ENCODE data around the gene ABCA5.
A peak's percentile ranks its signal among the peaks of the same experiment; 100 is the strongest.

The ABCA5 gene

GRCh38 chr17:69228576-69228975 is 98.4 kb downstream of the ABCA5 start, which contains the start of gene ABCA10:
TSS of gene ABCA10 (minus strand) at chr17:69228824. CDS start at chr17:69225358, 3,466 bp downstream.
- no peak for TF ChIP-seq POLR2A (IDR thresholded peaks at IDR 0.05; ENCODE audit: low read depth, low read length)
- TF ChIP-seq POLR2AphosphoS5 (IDR thresholded peaks at IDR 0.05; ENCODE audit: low read depth, low read length): no peak
- no peak for TF ChIP-seq PAX5 (IDR thresholded peaks at IDR 0.05; ENCODE audit: insufficient read depth, low read length, severe bottlenecking)
- TF ChIP-seq SPI1 (IDR thresholded peaks at IDR 0.05; ENCODE audit: low read depth, low read length): no peak
- TF ChIP-seq TAF1 (IDR thresholded peaks at IDR 0.05; ENCODE audit: low read depth, low read length): no peak
- no peak for TF ChIP-seq POU2F2 (IDR thresholded peaks at IDR 0.05; ENCODE audit: low read depth, low read length)
- FAIRE-seq: no peak

GRCh38 chr17:69228018-69228417 is 98.9 kb downstream of the ABCA5 start:
- FAIRE-seq (no peak), DNase-seq (ENCODE audit: insufficient read length, low spot score) (no peak)
- no peak for TF ChIP-seq SPI1 (IDR thresholded peaks at IDR 0.05; ENCODE audit: low read depth, low read length)
- TF ChIP-seq TAF1 (IDR thresholded peaks at IDR 0.05; ENCODE audit: low read depth, low read length): no peak
- no peak for TF ChIP-seq POU2F2 (IDR thresholded peaks at IDR 0.05; ENCODE audit: low read depth, low read length)
- no peak for TF ChIP-seq POLR2AphosphoS5 (IDR thresholded peaks at IDR 0.05; ENCODE audit: low read depth, low read length)
- no peak for TF ChIP-seq POLR2A (IDR thresholded peaks at IDR 0.05; ENCODE audit: low read depth, low read length)
- no peak for TF ChIP-seq PAX5 (IDR thresholded peaks at IDR 0.05; ENCODE audit: insufficient read depth, low read length, severe bottlenecking)

More at GRCh38 chr17:69228576-69228975, 98.4 kb downstream of the ABCA5 start, which contains the start of gene ABCA10:
- no peak for DNase-seq (ENCODE audit: insufficient read length, low spot score)

GRCh38 chr17:69227541-69227940 is 99.4 kb downstream of the ABCA5 start:
- no peak for DNase-seq (ENCODE audit: insufficient read length, low spot score)

GRCh38 chr17:69223809-69224208 is 103.1 kb downstream of the ABCA5 start:
- DNase-seq (ENCODE audit: insufficient read length, low spot score) (no peak), FAIRE-seq (peak; percentile 86)
- peak; percentile 64 for TF ChIP-seq SPI1 (IDR thresholded peaks at IDR 0.05; ENCODE audit: low read depth, low read length)
- TF ChIP-seq POLR2A (IDR thresholded peaks at IDR 0.05; ENCODE audit: low read depth, low read length): no peak

More at GRCh38 chr17:69227541-69227940, 99.4 kb downstream of the ABCA5 start:
- FAIRE-seq: peak; percentile 5
- TF ChIP-seq SPI1 (IDR thresholded peaks at IDR 0.05; ENCODE audit: low read depth, low read length) (no peak), POU2F2 (IDR thresholded peaks at IDR 0.05; ENCODE audit: low read depth, low read length) (no peak), PAX5 (IDR thresholded peaks at IDR 0.05; ENCODE audit: insufficient read depth, low read length, severe bottlenecking) (no peak)

- no peak for FAIRE-seq
- no peak for TF ChIP-seq TAF1 (IDR thresholded peaks at IDR 0.05; ENCODE audit: low read depth, low read length)
- TF ChIP-seq SPI1 (IDR thresholded peaks at IDR 0.05; ENCODE audit: low read depth, low read length): no peak
- TF ChIP-seq POLR2A (IDR thresholded peaks at IDR 0.05; ENCODE audit: low read depth, low read length): no peak
- no peak for TF ChIP-seq PAX5 (IDR thresholded peaks at IDR 0.05; ENCODE audit: insufficient read depth, low read length, severe bottlenecking)
- TF ChIP-seq POU2F2 (IDR thresholded peaks at IDR 0.05; ENCODE audit: low read depth, low read length): no peak
- no peak for TF ChIP-seq POLR2AphosphoS5 (IDR thresholded peaks at IDR 0.05; ENCODE audit: low read depth, low read length)
- DNase-seq (ENCODE audit: insufficient read length, low spot score): no peak
Measured at GRCh38 chr17:69222707-69223258, 104.2 kb downstream of the ABCA5 start.

DNA sequence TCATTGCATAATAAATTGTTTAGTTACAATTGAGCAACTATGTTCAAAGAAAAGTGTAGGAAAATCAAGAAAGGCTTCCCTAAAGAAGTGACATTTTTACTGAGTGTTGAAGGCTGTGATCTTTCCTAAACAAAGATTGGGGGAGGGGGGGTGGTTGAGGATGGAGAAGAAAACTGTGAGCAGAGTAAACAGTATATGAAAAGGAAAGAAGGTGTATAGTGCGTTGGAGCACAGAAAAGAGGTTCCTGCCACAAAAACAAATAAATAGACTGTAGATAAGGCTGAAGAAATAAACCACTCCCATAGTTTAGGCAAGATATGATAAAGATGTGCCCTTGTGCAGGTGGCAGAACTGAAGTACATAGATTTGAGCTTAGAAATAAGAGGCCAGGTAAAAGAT is 106.8 kb downstream of the ABCA5 start:
- DNase-seq (ENCODE audit: insufficient read length, low spot score): no peak
- no peak for TF ChIP-seq PAX5 (IDR thresholded peaks at IDR 0.05; ENCODE audit: insufficient read depth, low read length, severe bottlenecking)
- no peak for TF ChIP-seq TAF1 (IDR thresholded peaks at IDR 0.05; ENCODE audit: low read depth, low read length)
- TF ChIP-seq POLR2AphosphoS5 (IDR thresholded peaks at IDR 0.05; ENCODE audit: low read depth, low read length): no peak
- no peak for TF ChIP-seq POU2F2 (IDR thresholded peaks at IDR 0.05; ENCODE audit: low read depth, low read length)
- no peak for TF ChIP-seq SPI1 (IDR thresholded peaks at IDR 0.05; ENCODE audit: low read depth, low read length)
- no peak for TF ChIP-seq POLR2A (IDR thresholded peaks at IDR 0.05; ENCODE audit: low read depth, low read length)
- no peak for FAIRE-seq

- DNase-seq (ENCODE audit: insufficient read length, low spot score): no peak
- no peak for TF ChIP-seq POLR2AphosphoS5 (IDR thresholded peaks at IDR 0.05; ENCODE audit: low read depth, low read length)
- no peak for TF ChIP-seq PAX5 (IDR thresholded peaks at IDR 0.05; ENCODE audit: insufficient read depth, low read length, severe bottlenecking)
- TF ChIP-seq POLR2A (IDR thresholded peaks at IDR 0.05; ENCODE audit: low read depth, low read length): no peak
- TF ChIP-seq POU2F2 (IDR thresholded peaks at IDR 0.05; ENCODE audit: low read depth, low read length): no peak
- TF ChIP-seq TAF1 (IDR thresholded peaks at IDR 0.05; ENCODE audit: low read depth, low read length): no peak
- TF ChIP-seq SPI1 (IDR thresholded peaks at IDR 0.05; ENCODE audit: low read depth, low read length): no peak
- no peak for FAIRE-seq
Measured at GRCh38 chr17:69218986-69219385, 107.9 kb downstream of the ABCA5 start.

DNA sequence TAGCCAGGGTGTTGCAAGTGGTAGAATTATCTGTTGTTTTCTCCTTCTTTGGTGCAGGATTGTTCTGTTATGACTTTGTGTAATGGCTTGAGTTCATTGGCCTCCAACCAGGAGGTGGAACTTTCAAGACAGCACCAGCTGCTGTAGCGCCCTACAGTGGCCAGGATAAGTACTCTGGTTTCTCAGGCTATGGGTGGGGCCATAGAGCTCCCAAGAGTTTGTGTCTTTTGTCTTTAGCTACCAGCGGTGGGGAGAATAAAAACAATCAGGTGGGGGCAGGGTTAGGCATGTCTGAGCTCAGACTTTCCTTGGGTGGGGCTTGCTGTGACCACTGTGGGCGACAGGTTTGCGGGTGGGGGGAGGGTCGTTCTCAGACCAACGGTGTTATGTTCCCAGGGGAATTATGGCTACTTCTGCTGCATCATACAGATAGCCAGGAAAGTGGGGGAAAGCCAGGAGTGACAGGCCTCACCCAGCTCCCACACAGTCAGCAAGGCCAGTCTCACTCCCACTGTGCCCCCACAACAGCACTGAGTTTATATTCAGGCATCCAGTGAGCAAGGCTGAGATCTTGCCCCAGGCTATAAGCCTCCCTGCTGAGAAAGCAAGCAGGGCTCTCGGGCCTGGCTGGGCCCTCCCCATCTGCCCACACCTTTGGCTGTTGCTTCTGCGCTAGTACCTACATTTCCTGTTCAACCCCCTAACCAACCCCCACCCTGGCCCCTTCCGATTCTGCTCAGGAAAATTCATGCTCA is 113.7 kb downstream of the ABCA5 start:
- no peak for DNase-seq (ENCODE audit: insufficient read length, low spot score)
- TF ChIP-seq TAF1 (IDR thresholded peaks at IDR 0.05; ENCODE audit: low read depth, low read length) (no peak), POLR2A (IDR thresholded peaks at IDR 0.05; ENCODE audit: low read depth, low read length) (no peak)
- no peak for FAIRE-seq

GRCh38 chr17:69208640-69209039 is 118.3 kb downstream of the ABCA5 start:
- DNase-seq (ENCODE audit: insufficient read length, low spot score) (no peak), FAIRE-seq (no peak)
- no peak for TF ChIP-seq POLR2AphosphoS5 (IDR thresholded peaks at IDR 0.05; ENCODE audit: low read depth, low read length)
- TF ChIP-seq PAX5 (IDR thresholded peaks at IDR 0.05; ENCODE audit: insufficient read depth, low read length, severe bottlenecking): no peak
- TF ChIP-seq SPI1 (IDR thresholded peaks at IDR 0.05; ENCODE audit: low read depth, low read length): no peak
- TF ChIP-seq TAF1 (IDR thresholded peaks at IDR 0.05; ENCODE audit: low read depth, low read length): no peak
- no peak for TF ChIP-seq POLR2A (IDR thresholded peaks at IDR 0.05; ENCODE audit: low read depth, low read length)
- no peak for TF ChIP-seq POU2F2 (IDR thresholded peaks at IDR 0.05; ENCODE audit: low read depth, low read length)

GRCh38 chr17:69207151-69207550 is 119.8 kb downstream of the ABCA5 start:
- DNase-seq (ENCODE audit: insufficient read length, low spot score) (no peak), FAIRE-seq (no peak)
- TF ChIP-seq TAF1 (IDR thresholded peaks at IDR 0.05; ENCODE audit: low read depth, low read length): no peak
- TF ChIP-seq SPI1 (IDR thresholded peaks at IDR 0.05; ENCODE audit: low read depth, low read length): no peak
- no peak for TF ChIP-seq PAX5 (IDR thresholded peaks at IDR 0.05; ENCODE audit: insufficient read depth, low read length, severe bottlenecking)
- no peak for TF ChIP-seq POLR2AphosphoS5 (IDR thresholded peaks at IDR 0.05; ENCODE audit: low read depth, low read length)
- no peak for TF ChIP-seq POU2F2 (IDR thresholded peaks at IDR 0.05; ENCODE audit: low read depth, low read length)
- no peak for TF ChIP-seq POLR2A (IDR thresholded peaks at IDR 0.05; ENCODE audit: low read depth, low read length)

Measured in GM12891 (cell line).